Activated T-helper 17 cell treated with anti-CD3 and anti-CD28 coated beads, Interleukin-2, amount 50 U/mL, for 72 hours (primary cell): ENCODE measurements around the gene DAPK1. TPM values are rescaled to one million over a fixed set of nuclear protein-coding genes. Genes with fewer than 3 reads are reported as not detected.

Experiments used
- ATAC-seq: fragments of 150-1000 bp; cut with Tn5 transposase; replicated peaks from 2 replicates; pipeline ENCODE4 v1.10.0; 2021; ENCODE audit warnings: mild to moderate bottlenecking, moderate library complexity
- H3K27ac Mint-ChIP-seq: one replicate; pipeline ENCODE4 v1.8.0; 2022; ENCODE audit warnings: mixed read lengths
- H3K27me3 Mint-ChIP-seq: one replicate; pipeline ENCODE4 v1.8.0; 2022; ENCODE audit warnings: mixed read lengths
- H3K36me3 Mint-ChIP-seq: one replicate; pipeline ENCODE4 v1.8.0; 2022; ENCODE audit warnings: low read depth, mild to moderate bottlenecking, mixed read lengths
- H3K4me1 Mint-ChIP-seq: one replicate; pipeline ENCODE4 v1.8.0; 2022; ENCODE audit warnings: mixed read lengths
- H3K4me3 Mint-ChIP-seq: one replicate; pipeline ENCODE4 v1.8.0; 2022; ENCODE audit warnings: mild to moderate bottlenecking, mixed read lengths
- H3K9me3 Mint-ChIP-seq: one replicate; pipeline ENCODE4 v1.8.0; 2022; ENCODE audit warnings: mixed read lengths
- total RNA-seq, 2 donors: library from RNA; stranded (reverse); gene quantifications; one replicate each; pipeline ENCODE4 v1.2.3, GENCODE V29; 2022

DAPK1 gene
- total RNA-seq, 2 donors from 2014 or later = 1.5 to 2.0 TPM

- no peak for ATAC-seq
- H3K4me3 Mint-ChIP-seq = no peak overlapping the region
- H3K27me3 Mint-ChIP-seq = peaks cover 9% of the 10 kb centered on the region
- H3K36me3 Mint-ChIP-seq = no peaks in the 10 kb centered on the region
- H3K27ac Mint-ChIP-seq = no peak overlapping the region
- H3K4me1 Mint-ChIP-seq = no peaks in the 10 kb centered on the region
- no peaks in the 10 kb centered on the region for H3K9me3 Mint-ChIP-seq
Measured at GRCh38 chr9:87641067-87641466, 143.4 kb downstream of the DAPK1 start.

GRCh38 chr9:87642330-87643106 lies 144.9 kb downstream of the DAPK1 start:
- no peak overlapping the region for H3K4me3 Mint-ChIP-seq
- ATAC-seq = no peak
- no peak overlapping the region for H3K27ac Mint-ChIP-seq
- H3K36me3 Mint-ChIP-seq = no peaks in the 10 kb centered on the region
- H3K27me3 Mint-ChIP-seq = peaks cover 9% of the 10 kb centered on the region
- no peaks in the 10 kb centered on the region for H3K9me3 Mint-ChIP-seq
- no peaks in the 10 kb centered on the region for H3K4me1 Mint-ChIP-seq

DNA sequence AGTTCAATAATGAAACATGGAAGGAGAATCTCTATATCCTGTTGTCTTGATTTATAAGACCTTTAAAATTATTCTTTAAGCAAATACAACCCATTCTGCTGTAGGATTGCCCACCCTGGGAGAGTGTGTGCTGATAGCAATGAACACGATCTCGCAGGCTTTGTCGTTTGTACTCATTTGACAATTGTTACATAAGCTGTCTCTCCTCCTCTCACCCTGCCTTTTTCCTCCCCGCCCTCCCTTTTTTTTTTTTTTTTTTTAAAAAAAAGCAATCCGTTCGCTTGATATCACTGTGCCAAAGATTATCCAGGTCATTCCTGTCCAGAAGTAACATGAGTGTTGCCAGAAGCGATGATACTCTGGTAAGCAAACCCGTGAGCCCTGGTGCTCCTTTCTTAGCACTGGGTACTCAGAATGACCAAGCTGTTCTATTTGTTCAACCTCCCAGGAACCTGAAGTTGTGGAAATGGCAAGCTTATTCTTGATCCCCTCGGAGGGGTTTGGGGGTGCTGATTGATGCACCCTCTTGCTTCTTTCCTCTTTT lies 145.5 kb downstream of the DAPK1 start:
- no peak overlapping the region for H3K27ac Mint-ChIP-seq
- no peaks in the 10 kb centered on the region for H3K4me1 Mint-ChIP-seq
- H3K27me3 Mint-ChIP-seq = peaks cover 9% of the 10 kb centered on the region
- no peak overlapping the region for H3K4me3 Mint-ChIP-seq
- no peaks in the 10 kb centered on the region for H3K9me3 Mint-ChIP-seq
- no peak for ATAC-seq
- H3K36me3 Mint-ChIP-seq = no peaks in the 10 kb centered on the region

DNA sequence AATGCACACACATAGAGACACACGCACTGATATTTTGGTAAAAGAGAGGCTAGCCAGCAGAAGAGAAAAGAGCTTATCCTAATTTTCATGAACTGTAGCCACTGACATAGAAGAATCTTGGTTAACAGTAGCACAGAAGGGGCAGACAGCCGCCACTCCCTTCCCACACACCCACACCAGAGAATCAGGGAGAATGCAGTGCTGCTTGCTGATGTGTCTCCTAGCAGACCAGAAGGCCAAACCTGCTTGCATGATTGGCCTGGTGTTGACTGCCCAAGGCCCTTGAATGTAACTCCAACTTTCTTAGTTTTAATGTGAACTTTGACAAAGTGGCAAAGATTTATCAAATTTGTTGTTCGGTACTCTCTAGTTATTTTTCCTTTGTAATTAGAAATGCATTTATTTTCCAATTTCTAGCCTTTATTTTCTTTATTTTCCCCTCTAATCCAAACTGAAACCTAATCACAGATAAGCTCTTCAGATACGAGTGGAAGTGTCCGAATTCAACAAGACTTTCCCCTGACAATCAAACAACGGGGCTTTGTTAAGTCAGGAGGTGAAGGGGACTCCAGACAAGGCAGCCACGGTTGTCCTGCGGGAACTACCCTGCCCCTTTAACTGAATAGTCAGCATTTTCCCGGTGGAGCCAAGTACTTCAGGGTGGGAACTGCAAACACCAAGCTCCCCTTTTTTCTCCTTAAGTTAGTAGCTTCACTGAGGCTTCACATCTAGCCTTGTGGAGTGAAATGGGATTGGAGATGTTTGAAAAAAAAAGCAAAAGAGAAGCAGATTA lies 146.3 kb downstream of the DAPK1 start:
- ATAC-seq = no peak
- Mint-ChIP-seq H3K4me3 (no peak overlapping the region), H3K36me3 (no peaks in the 10 kb centered on the region), H3K4me1 (no peaks in the 10 kb centered on the region), H3K27me3 (peaks cover 7% of the 10 kb centered on the region), H3K27ac (no peak overlapping the region), H3K9me3 (no peaks in the 10 kb centered on the region)

- Mint-ChIP-seq H3K27ac (no peak overlapping the region), H3K4me1 (no peaks in the 10 kb centered on the region), H3K27me3 (peaks cover 5% of the 10 kb centered on the region), H3K4me3 (no peak overlapping the region), H3K36me3 (no peaks in the 10 kb centered on the region), H3K9me3 (no peaks in the 10 kb centered on the region)
- no peak for ATAC-seq
Measured at GRCh38 chr9:87644659-87645058, 147.0 kb downstream of the DAPK1 start.

- Mint-ChIP-seq H3K9me3 (no peaks in the 10 kb centered on the region), H3K36me3 (no peaks in the 10 kb centered on the region), H3K4me1 (no peaks in the 10 kb centered on the region), H3K27ac (no peak overlapping the region), H3K4me3 (no peak overlapping the region), H3K27me3 (peaks cover 5% of the 10 kb centered on the region)
- ATAC-seq = no peak
Measured at GRCh38 chr9:87646546-87646945, 148.9 kb downstream of the DAPK1 start.

- H3K27ac Mint-ChIP-seq = no peak overlapping the region
- no peaks in the 10 kb centered on the region for H3K36me3 Mint-ChIP-seq
- H3K4me3 Mint-ChIP-seq = no peak overlapping the region
- no peaks in the 10 kb centered on the region for H3K9me3 Mint-ChIP-seq
- ATAC-seq = no peak
- H3K27me3 Mint-ChIP-seq = peaks cover 5% of the 10 kb centered on the region
- no peaks in the 10 kb centered on the region for H3K4me1 Mint-ChIP-seq
Measured at GRCh38 chr9:87647114-87647513, 149.4 kb downstream of the DAPK1 start.

- ATAC-seq = no peak
- no peaks in the 10 kb centered on the region for H3K36me3 Mint-ChIP-seq
- no peaks in the 10 kb centered on the region for H3K4me1 Mint-ChIP-seq
- no peaks in the 10 kb centered on the region for H3K9me3 Mint-ChIP-seq
- H3K27ac Mint-ChIP-seq = no peak overlapping the region
- no peak overlapping the region for H3K4me3 Mint-ChIP-seq
- H3K27me3 Mint-ChIP-seq = peaks cover 3% of the 10 kb centered on the region
Measured at GRCh38 chr9:87648606-87649005, 150.9 kb downstream of the DAPK1 start.

DNA sequence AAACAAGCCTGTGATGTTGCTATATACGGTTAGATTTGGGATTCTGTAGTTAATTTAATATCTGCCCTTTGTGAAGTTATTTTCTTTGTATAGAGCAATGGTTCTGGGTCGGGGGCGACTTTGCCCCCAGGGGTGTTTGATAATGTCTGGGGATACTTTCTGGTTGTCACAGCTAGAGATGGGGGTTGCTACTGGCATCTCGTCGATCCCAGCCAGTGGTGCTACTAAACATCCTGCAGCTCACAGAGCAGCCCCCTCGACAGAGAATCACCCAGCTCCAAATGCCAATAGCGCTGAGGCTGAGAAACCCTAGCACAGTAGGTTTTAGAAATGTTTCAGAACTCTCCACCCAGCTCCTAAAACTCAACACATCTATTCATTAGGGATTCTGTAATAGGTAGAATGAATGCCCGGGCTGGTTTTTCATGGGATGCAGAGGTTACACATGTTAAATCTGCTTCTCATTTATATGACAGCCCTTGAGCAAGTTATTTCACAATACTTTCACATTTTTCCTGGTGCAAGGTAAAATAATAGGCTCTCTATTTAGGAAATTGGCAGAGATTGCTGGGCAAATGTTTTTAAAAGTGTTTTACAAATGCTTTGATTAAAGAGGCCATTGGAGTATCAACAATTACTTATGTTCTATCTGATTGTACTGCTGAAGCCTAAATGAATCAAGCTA lies 153.1 kb downstream of the DAPK1 start:
- peaks cover 3% of the 10 kb centered on the region for H3K27me3 Mint-ChIP-seq
- no peaks in the 10 kb centered on the region for H3K36me3 Mint-ChIP-seq
- no peak overlapping the region for H3K4me3 Mint-ChIP-seq
- no peaks in the 10 kb centered on the region for H3K9me3 Mint-ChIP-seq
- ATAC-seq = no peak
- H3K27ac Mint-ChIP-seq = no peak overlapping the region
- no peaks in the 10 kb centered on the region for H3K4me1 Mint-ChIP-seq

GRCh38 chr9:87651431-87651830 lies 153.8 kb downstream of the DAPK1 start:
- no peaks in the 10 kb centered on the region for H3K9me3 Mint-ChIP-seq
- ATAC-seq = no peak
- H3K27me3 Mint-ChIP-seq = peaks cover 7% of the 10 kb centered on the region
- H3K4me3 Mint-ChIP-seq = no peak overlapping the region
- no peaks in the 10 kb centered on the region for H3K4me1 Mint-ChIP-seq
- H3K36me3 Mint-ChIP-seq = no peaks in the 10 kb centered on the region
- no peak overlapping the region for H3K27ac Mint-ChIP-seq

DNA sequence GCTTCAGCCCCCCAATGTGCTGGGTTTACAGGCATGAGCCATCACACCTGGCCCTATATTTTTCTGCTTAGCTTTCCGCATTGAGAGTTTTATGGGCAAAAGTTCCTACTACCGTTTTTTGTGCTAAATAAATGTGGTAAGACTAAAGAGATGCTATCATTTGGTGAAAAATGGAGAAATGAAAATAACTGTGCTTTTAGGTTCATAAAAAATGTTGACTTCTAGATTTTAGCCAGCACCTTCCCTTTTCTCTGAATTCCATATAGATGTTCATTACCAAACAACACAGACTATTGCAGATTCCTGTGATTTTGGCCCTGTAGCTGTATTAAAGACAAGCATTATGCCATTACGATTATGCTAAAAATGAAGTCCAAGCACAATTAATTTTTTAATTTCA lies 156.3 kb downstream of the DAPK1 start:
- ATAC-seq = no peak
- no peaks in the 10 kb centered on the region for H3K4me1 Mint-ChIP-seq
- H3K27ac Mint-ChIP-seq = no peak overlapping the region
- H3K4me3 Mint-ChIP-seq = no peak overlapping the region
- peaks cover 9% of the 10 kb centered on the region for H3K27me3 Mint-ChIP-seq
- no peaks in the 10 kb centered on the region for H3K36me3 Mint-ChIP-seq
- H3K9me3 Mint-ChIP-seq = no peaks in the 10 kb centered on the region

DNA sequence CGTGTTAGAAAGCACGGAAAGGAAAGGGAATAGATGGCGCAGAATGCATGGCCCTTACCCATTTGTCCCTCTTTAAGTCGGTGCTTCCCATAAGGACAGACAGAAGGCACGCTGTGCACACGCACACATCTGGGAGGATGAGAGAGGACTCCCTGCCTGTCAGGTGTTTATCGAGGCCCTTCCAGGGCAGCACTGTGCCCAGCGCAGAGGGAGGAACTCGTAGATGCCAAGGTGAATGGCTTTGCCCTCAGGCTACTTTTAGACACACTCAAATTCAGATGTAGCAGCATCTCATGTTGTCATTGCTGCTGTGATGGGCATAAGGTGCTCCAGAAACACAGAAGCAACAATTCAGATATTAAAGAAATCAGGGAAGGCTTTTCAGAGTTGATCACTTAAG lies 158.1 kb downstream of the DAPK1 start:
- Mint-ChIP-seq H3K9me3 (no peaks in the 10 kb centered on the region), H3K36me3 (no peaks in the 10 kb centered on the region), H3K27me3 (peaks cover 9% of the 10 kb centered on the region), H3K4me1 (no peaks in the 10 kb centered on the region), H3K4me3 (no peak overlapping the region), H3K27ac (no peak overlapping the region)
- no peak for ATAC-seq

DNA sequence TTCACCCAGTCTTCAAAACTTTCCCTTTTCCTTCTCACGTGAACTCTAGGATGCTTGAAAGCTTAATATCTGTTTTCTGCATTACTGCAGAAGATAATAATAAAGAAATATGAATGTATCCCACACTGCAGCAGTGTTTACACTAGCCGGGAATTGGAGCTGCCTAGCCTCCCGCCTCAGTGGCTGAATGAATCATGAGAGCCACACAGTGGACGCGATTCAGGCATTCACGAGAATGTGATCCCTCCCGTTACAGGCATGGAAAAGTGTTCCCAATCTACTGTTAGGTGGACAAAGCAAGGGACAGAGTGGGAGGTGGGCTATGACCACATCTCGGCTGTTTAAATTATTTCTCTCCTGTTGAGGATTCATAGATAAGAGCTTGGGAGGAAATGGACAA lies 158.8 kb downstream of the DAPK1 start:
- H3K4me1 Mint-ChIP-seq = peaks cover 2% of the 10 kb centered on the region
- H3K27ac Mint-ChIP-seq = no peak overlapping the region
- no peaks in the 10 kb centered on the region for H3K36me3 Mint-ChIP-seq
- ATAC-seq = no peak
- no peak overlapping the region for H3K4me3 Mint-ChIP-seq
- H3K9me3 Mint-ChIP-seq = no peaks in the 10 kb centered on the region
- peaks cover 11% of the 10 kb centered on the region for H3K27me3 Mint-ChIP-seq

DNA sequence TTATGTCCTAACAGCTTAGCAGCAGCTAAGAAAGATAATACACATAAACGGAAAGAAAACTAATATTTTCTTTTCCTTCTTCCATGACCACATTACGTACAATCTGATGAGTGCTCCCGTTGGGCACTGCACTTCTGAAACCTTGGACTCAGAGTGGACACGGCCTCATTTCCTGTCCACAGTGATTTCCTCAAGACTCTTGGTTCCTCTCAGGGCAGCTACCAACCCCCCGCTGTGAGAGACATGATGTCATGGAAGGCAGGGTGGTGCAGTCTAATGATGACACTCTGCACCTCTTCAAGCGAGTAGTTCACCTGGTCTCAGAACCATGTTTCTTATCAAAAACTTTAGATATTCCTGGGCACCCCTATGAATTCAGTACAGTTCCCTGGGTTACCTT lies 159.5 kb downstream of the DAPK1 start:
- ATAC-seq = no peak
- Mint-ChIP-seq H3K4me1 (peaks cover 4% of the 10 kb centered on the region), H3K27ac (no peak overlapping the region), H3K4me3 (no peak overlapping the region), H3K9me3 (no peaks in the 10 kb centered on the region), H3K36me3 (no peaks in the 10 kb centered on the region), H3K27me3 (peaks cover 13% of the 10 kb centered on the region)
